Measurements from ENCODE around the gene UGGT2. TPM values are rescaled to one million over a fixed set of nuclear protein-coding genes. Genes with fewer than 3 reads are reported as not detected.
"Not testable (repeated sequence)": the region's sequence is repeated elsewhere in the genome, so short reads cannot be mapped to it uniquely, and the experiment has no call there.

Gene UGGT2
- total RNA-seq, 3 donors from 2014 or later, result 65.3 to 70.7 (median 67.2) TPM

- intact Hi-C loops (cut with DNase I; ENCODE audit: low total_unique reads), result no loop called here
- Histone ChIP-seq H3K27ac (no peak overlapping the region), H3K4me3 (no peak overlapping the region), H3K36me3 (no peaks in the 10 kb centered on the region), H3K9me3 (no peaks in the 10 kb centered on the region), H3K4me1 (no peaks in the 10 kb centered on the region), H3K27me3 (no peaks in the 10 kb centered on the region)
- TF ChIP-seq POLR2A (IDR thresholded peaks at IDR 0.05) (no peak), POLR2AphosphoS5 (IDR thresholded peaks at IDR 0.05) (no peak)
- TF ChIP-seq, protein P1, sequence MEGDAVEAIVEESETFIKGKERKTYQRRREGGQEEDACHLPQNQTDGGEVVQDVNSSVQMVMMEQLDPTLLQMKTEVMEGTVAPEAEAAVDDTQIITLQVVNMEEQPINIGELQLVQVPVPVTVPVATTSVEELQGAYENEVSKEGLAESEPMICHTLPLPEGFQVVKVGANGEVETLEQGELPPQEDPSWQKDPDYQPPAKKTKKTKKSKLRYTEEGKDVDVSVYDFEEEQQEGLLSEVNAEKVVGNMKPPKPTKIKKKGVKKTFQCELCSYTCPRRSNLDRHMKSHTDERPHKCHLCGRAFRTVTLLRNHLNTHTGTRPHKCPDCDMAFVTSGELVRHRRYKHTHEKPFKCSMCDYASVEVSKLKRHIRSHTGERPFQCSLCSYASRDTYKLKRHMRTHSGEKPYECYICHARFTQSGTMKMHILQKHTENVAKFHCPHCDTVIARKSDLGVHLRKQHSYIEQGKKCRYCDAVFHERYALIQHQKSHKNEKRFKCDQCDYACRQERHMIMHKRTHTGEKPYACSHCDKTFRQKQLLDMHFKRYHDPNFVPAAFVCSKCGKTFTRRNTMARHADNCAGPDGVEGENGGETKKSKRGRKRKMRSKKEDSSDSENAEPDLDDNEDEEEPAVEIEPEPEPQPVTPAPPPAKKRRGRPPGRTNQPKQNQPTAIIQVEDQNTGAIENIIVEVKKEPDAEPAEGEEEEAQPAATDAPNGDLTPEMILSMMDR (IDR thresholded peaks at IDR 0.05), result no peak
- no peak for DNase-seq (ENCODE audit: low spot score in 2 of 2)
Measured at GRCh38 chr13:95870421-95870820, 182.8 kb downstream of the UGGT2 start.

DNA sequence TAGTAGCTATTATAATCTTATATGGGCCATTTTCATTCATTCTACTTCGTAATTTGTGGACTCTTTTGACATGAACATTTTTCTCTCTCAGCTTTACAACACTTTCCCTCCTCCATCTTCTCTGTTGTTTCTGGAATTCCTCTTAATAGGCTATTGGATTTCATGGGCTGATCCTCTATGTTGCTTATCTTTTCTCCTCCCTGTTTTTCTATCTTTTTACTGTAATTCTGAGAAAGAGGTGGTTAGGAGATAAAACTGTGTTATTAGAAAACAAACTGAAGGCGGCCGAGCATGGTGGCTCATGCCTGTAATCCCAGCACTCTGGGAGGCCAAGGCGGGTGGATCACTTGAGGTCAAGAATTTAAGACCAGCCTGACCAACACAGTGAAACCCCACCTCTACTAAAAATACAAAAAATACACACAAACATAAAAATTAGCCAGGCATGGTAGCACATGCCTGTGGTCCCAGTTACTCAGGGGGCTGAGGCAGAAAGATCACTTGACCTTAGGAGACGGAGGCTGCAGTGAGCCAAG lies 188.1 kb downstream of the UGGT2 start:
- TF ChIP-seq, protein P1 (IDR thresholded peaks at IDR 0.05), result no peak
- TF ChIP-seq POLR2A (IDR thresholded peaks at IDR 0.05), result no peak
- TF ChIP-seq POLR2AphosphoS5 (IDR thresholded peaks at IDR 0.05), result no peak
- no peaks in the 10 kb centered on the region for H3K9me3 ChIP-seq
- no peak overlapping the region for H3K27ac ChIP-seq
- DNase-seq (ENCODE audit: low spot score in 2 of 2), result no peak
- intact Hi-C loops (cut with DNase I; ENCODE audit: low total_unique reads), result no loop called here
- no peaks in the 10 kb centered on the region for H3K36me3 ChIP-seq
- H3K4me1 ChIP-seq, result no peaks in the 10 kb centered on the region
- H3K27me3 ChIP-seq, result no peaks in the 10 kb centered on the region
- no peak overlapping the region for H3K4me3 ChIP-seq

DNA sequence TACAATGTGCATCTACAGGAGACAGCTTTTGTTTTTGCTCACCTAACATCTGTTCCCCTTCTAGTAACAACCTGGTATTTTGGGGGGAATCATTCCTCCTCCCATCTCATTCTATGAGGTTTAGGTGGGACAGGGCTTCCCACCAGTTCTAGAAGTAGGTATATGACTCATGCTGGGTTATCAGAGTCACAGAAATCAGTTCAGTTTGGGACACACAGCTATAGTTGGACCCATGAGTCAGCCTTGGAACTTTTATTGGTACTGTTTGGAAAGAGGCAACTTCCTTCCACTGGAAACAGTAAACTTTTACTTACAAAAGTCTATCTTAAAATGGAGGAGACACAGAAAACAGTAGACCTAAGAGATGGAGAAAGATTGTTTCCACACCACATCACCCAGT lies 190.8 kb downstream of the UGGT2 start:
- intact Hi-C loops (cut with DNase I; ENCODE audit: low total_unique reads), result no loop called here
- Histone ChIP-seq H3K27me3 (no peaks in the 10 kb centered on the region), H3K27ac (no peak overlapping the region), H3K9me3 (no peaks in the 10 kb centered on the region), H3K4me3 (no peak overlapping the region), H3K4me1 (no peaks in the 10 kb centered on the region), H3K36me3 (no peaks in the 10 kb centered on the region)
- no peak for DNase-seq (ENCODE audit: low spot score in 2 of 2)
- TF ChIP-seq, protein P1 (IDR thresholded peaks at IDR 0.05), result no peak
- no peak for TF ChIP-seq POLR2AphosphoS5 (IDR thresholded peaks at IDR 0.05)
- TF ChIP-seq POLR2A (IDR thresholded peaks at IDR 0.05), result no peak

GRCh38 chr13:95861296-95861695 lies 191.9 kb downstream of the UGGT2 start:
- Histone ChIP-seq H3K4me1 (no peaks in the 10 kb centered on the region), H3K4me3 (no peak overlapping the region), H3K27ac (no peak overlapping the region), H3K9me3 (no peaks in the 10 kb centered on the region), H3K36me3 (no peaks in the 10 kb centered on the region), H3K27me3 (no peaks in the 10 kb centered on the region)
- intact Hi-C loops (cut with DNase I; ENCODE audit: low total_unique reads), result no loop called here
- TF ChIP-seq POLR2A (IDR thresholded peaks at IDR 0.05) (no peak), POLR2AphosphoS5 (IDR thresholded peaks at IDR 0.05) (no peak)
- TF ChIP-seq, protein P1 (IDR thresholded peaks at IDR 0.05), result no peak
- DNase-seq (ENCODE audit: low spot score in 2 of 2), result no peak

DNA sequence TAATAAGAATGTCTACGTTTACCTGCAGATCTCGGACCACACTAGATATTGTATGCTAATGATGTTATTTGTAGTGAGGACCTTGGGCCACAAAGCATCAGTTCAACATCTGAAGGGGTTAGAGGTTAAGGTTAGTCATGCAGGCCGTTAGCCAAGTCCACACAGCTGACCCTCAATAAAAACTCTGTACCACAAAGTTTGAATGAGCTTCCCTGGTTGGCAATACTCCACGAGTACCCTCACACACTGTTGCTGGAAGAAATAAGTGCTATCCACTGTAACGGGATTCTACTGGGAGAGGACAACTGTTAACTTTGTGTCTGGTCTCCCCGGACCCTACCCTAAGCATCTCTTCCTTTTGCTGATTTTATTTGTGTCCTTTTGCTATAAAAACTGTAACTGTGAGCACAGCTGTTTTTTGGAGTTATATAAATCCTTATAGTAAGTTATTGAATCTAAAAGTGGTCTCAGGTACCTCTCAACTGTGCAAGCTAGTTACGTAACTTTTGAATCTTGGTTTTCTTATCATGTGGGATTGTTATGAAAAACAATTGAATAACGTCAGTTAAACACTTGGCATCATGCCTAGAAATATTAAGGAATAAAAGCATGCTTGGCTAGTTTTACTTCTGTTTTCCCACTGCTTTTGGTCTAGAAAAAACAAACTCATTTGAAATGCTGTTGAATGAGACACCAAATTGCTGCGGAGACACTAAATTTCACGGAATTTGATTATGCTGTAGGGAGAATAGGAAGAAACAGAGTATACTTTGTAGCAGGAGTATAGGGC lies 194.7 kb downstream of the UGGT2 start:
- no peak for DNase-seq (ENCODE audit: low spot score in 2 of 2)
- intact Hi-C loops (cut with DNase I; ENCODE audit: low total_unique reads), result no loop called here
- TF ChIP-seq POLR2A (IDR thresholded peaks at IDR 0.05), result no peak
- H3K4me1 ChIP-seq, result no peaks in the 10 kb centered on the region
- no peak overlapping the region for H3K27ac ChIP-seq
- no peaks in the 10 kb centered on the region for H3K27me3 ChIP-seq
- H3K36me3 ChIP-seq, result no peaks in the 10 kb centered on the region
- no peak overlapping the region for H3K4me3 ChIP-seq
- H3K9me3 ChIP-seq, result no peaks in the 10 kb centered on the region

DNA sequence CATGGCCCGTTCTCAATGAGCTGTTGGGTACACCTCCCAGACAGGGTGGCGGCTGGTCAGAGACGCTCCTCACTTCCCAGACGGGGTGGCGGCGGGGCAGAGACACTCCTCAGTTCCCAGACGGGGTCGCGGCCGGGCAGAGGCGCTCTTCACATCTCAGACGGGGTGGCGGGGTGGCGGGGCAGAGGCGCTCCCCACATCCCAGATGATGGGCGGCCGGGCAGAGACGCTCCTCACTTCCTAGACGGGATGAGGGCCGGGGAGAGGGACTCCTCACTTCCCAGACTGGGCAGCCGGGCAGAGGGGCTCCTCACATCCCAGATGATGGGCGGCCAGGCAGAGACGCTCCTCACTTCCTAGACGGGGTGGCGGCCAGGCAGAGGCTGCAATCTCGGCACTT lies 207.5 kb downstream of the UGGT2 start:
- H3K27me3 ChIP-seq; H3K27ac ChIP-seq; DNase-seq (ENCODE audit: low spot score in 2 of 2); H3K4me3 ChIP-seq; H3K9me3 ChIP-seq; H3K36me3 ChIP-seq; intact Hi-C loops (cut with DNase I; ENCODE audit: low total_unique reads); H3K4me1 ChIP-seq: not testable (repeated sequence)

Data from breast epithelium (tissue), 4 donors.